Kidney capillary endothelial cell (primary cell): ENCODE results near the gene GDA.

Experiments
- DNase-seq: peaks from one replicate; pipeline ENCODE4 v3.0.0-alpha.2; 2018; ENCODE audit warnings: low spot score

The GDA gene

DNA sequence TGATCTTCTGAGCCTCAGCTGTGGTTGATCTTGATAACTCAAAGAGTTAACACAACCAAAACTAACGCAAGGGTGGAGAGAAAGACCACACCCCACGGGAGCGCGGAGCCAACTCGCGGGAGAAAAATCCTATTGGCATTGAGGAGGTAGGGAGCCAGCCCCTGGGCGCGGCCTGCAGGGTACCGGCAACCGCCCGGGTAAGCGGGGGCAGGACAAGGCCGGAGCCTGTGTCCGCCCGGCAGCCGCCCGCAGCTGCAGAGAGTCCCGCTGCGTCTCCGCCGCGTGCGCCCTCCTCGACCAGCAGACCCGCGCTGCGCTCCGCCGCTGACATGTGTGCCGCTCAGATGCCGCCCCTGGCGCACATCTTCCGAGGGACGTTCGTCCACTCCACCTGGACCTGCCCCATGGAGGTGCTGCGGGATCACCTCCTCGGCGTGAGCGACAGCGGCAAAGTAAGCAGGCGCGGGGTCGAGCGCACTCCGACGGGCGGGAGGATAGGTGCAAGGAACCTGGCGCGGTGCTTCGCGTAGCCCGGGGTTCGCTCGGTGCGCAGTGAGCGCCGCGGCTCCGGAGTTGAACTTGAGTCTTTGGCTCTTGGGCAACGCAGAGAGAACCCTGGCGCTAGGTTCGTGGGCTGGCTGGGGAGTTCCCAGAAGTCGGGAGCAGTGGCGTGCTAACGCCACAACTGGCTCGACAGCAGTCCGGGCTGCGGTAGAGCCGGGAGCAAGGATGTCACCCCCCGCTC, at the start of gene GDA:
Gene GDA, plus strand, starts transcription at position 210 of the 745 bp plus-strand sequence. Its CDS starts 120 bp downstream, at position 330.
- DNase-seq: no peak

DNA sequence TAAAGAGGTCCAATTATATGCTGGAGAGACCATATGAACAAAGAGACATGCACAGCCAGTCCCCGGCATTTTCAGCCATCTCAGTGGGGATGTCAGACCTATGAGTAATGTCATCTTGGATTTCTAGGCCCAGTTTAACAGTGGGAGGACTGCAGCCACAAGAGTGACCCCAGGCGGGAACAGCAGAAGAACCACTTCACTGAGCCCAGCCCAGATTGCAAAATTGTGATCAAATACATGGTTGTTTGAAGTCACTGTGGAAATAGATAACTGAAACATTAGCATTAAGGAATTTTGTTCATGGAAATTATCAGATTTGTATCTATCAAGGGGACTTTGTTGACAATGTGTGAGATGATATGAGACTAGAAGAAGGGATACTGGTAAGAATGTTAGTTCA, 46.7 kb upstream of the GDA start:
- no peak for DNase-seq

DNA sequence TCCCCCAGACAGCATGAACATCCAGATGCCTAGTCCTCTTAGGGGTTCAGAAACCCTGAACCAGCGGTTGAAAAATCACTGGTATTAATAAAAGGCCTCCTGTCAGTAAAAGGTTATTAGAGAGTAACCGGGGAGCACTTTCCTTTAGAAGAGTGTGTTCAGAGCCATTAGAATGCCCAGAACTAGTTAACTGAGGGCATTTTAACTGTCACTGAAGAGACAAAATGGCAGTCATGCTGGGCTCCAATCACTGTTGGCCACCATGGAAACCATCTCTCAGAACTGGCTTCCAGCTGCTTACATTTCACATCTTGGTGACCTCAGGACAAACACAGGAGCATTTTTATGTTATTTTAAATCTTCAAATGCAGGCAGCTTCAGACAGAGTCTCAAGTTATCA, 36.2 kb upstream of the GDA start:
- no peak for DNase-seq

DNA sequence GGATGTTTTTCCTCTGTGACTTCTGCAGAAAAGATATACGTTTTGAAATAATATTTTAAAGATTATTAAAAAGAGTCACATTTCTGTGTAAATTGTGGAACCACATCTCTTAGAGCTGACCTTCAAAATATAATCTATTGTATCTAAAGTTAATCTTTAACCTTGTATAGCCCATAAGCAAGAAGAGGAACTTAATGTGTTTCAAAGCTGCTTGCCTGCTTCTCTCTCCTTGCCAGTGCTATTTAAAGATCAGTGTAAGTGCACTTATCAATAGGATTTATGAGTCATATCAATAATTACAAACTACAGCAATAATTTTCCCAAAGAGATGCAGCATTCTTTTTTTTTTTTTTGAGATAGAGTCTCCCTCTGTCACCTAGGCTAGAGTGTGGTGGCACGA, 29.4 kb upstream of the GDA start:
- DNase-seq: no peak

DNA sequence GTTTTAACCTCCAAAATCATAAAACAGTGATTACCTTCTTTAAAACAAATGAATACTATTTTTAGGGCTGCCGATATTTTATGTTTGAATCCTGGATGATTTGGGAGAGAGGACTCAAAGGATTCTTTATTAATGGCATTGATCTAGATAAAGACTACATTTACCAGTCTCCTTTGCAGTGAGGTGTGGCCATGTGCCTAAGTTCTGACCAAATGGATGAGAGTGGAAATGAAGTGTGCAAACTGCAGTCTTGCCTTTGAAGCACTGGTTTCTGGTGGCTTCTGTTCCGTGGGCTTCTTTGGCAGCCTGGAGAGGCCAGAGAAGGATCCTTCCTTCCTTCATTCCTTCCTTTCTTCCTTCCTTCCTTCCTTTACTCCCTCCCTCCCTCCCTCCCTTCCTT, 24.3 kb upstream of the GDA start:
- DNase-seq: no peak

DNA sequence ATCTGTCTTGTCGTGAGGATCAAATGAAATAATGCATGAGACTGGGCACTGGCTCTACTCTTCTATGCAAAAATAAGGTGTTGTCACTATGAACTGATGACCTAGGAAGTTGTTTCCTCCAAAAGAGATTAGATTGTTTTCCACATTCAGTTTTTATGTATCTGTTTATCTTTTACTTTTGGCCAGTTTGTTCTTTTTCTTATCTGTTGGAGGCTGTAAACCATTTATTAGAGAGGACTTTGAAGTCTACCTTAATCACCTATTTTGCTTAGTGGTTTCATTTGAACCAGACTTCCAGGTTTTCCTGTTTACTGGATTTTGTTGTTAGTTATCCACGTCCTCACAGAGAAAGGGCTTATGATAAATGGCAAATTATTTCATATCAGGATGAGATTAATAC, 21.5 kb upstream of the GDA start:
- no peak for DNase-seq

DNA sequence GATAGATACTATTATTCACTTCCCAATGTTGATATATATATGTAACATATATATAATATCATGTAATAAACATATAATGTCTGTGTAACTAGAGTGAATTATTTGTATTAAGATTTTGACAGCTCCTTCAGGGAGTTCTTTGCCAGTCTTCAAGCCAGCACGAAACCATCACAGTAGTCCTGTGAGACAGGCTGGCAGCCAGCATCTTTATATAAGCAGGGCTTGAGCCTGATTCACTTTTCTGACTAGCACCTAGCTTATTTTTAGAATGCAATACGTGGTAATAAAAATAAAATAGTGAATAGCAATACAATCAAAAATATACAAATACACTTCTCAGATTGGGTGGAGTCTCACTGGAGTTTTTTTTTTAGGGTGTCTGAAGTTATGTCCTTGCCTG, 20.7 kb upstream of the GDA start:
- DNase-seq: no peak

DNA sequence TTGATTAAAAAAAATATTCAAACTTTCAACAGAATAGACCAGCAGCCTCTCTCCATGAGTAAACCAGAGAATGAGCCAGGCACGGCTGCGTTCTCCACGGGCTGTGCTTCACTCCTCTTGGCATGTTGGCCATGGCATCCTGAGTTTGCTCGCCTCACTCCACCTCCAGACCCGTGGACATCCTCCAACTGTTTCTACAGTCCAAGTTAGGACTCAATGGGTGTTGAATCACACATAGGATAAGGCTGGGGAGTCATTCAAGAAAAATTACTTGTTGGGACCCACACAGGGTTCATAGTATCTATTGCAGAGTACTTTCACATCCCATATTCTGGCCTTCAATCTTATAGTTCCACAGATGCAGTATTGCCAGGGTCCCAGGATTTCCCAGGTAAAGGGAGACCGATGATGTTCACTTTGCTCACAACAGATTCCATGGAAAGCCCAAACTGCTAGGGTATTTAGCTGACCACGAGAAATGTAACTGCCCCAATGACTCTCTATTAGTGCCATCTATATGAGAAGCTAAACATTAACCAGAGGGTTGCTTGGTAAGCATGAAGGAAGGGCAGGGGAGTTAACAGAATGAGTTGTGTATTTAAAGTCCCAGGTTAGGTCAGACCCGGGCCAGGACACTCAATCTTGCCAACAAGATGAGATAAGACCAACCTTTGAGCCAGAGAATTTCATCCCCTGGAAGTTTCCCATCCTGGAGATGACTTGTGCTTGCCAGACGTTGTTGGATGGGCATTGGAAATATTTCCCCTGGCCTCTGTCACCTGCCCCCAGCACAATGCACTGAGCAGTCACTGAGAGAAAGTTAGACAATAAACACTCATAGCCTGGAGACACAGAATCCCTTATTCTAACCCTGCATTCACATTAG, 19.7 kb upstream of the GDA start:
- no peak for DNase-seq

DNA sequence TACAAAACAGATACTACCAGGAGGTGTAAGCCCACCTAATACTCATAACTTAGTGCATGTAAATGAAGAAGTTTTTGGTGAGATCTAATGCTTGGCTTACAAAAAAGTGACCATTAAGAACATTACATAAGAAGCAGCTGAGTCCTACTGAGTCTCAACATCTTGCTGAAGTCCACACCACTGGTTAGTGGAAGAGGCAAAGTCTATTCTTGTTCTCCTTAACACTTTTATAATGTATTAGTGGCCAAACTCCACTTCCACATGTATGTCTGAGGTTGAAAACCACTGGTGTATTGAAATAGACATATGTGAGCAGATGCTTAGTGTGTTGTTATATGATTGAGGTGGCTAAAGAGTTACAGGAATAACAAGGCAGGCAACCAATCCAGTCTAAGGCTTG, 18.9 kb upstream of the GDA start:
- no peak for DNase-seq

DNA sequence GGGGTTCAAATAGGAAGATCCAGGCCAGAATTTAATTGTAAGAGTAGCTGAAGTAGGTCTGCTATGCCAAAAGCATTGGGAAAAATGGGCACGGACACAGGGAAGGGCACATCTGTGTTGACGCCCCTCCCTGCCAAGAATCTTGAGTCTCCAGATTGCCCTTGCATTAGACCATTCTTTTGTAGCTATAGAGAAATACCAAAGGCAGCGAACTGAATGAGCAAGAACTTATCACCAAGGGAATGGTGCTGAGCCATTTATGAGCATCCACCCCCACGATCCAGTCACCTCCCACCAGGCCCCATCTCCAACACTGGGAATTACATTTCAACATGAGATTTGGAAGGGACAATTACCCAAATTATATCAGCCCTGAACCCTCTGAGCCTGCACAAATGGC, 18.0 kb upstream of the GDA start:
- no peak for DNase-seq

GRCh38 chr9:72132052-72132451, 17.2 kb upstream of the GDA start:
- no peak for DNase-seq

DNA sequence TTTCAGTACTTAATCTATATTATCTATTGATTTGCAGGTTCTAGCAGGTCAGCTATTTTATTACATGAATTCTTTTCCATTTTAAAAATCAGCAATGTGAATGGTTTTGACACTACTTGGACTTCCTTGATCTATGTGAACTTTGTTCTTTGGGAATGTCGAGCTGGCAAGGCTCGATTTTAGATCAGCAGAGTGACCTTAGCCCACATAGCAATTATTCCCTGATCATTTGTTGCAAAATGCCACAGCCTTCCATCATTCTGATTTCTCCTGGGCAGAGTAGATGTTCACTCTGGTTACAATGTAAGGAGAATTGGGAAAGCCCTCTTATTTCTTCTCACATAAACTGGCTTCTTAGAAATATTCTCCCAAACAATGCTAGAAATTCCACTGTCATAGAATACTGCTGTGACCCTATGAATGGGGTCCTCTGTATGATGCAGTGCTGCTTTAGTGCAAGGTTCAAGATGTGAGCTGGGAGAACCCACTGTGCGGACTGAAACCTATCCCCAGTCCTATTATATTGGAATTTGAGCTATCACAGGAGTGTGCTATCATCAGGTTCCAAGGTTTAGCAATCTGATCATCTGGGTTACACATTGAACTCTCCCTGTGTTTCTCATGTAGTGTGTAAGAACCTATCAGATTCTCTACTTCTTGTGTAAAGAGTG, 15.7 kb upstream of the GDA start:
- DNase-seq: no peak

- DNase-seq: no peak
These were observed 14.4 kb upstream of the GDA start for GRCh38 chr9:72134801-72135200.

DNA sequence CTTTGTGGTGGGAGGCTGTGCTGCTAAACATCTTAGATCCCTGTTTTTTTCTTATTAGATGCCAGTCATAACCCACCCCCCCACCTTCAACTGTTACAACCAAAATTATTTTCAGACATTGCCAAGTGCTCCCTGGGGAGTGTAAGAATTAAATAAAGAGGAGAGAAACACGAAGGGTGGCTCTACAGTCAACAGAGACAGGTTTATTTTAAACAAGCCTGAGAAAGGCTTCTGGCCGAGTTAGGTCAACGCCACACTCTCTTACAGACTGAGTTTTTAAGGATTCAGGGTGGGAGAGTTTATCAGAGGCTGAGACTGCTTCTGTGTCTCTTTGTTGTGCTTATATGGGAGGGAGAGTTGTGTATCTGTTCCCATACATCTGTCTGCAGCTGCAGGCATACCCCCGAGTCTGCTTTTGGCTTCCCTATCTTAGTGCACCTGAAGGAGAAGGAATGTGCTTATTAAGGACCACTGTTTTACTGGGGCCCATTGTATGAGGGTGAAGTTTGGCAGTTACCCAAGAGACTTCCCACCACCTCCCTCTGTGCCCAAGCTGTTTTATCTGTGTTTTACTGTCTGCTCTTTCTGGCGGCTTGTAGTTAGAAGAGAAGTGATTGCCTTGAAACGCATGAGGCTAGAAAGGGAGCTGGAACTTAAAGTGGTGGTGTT, 11.4 kb upstream of the GDA start:
- DNase-seq: no peak

DNA sequence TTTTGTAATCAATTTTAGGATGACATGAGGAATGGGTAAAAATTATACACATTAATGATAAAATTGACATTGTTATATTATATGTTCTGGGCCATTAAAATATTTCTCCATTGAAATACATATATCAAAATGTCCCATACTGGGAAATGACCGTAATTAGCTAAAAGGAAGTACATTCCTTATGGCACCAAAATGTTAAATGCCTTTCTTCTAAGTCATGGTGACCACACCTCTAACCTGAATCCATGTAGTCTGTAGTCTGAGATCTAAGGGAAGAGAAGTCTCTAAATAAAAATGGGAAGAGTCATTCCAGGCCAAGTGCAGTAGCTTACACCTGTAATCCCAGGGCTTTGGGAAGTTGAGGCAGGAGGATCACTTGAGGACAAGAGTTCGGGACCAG, 10.0 kb upstream of the GDA start:
- no peak for DNase-seq

DNA sequence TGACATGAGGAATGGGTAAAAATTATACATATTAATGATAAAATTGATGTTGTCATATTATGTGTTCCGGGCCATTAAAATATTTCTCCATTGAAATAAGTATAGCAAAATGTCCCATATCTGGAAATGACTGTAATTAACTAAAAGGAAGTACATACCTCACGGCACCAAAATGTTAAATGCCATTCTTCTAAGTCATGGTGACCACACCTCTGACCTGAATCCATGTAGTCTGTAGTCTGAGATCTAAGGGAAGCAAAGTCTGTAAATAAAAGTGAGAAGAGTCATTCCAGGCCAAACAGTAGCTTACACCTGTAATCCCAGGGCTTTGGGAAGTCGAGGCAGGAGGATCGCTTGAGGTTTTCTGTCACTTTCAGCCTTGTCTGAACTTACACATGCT, 8.7 kb upstream of the GDA start:
- no peak for DNase-seq

- DNase-seq: no peak
These were observed 7.8 kb upstream of the GDA start for GRCh38 chr9:72141484-72141883.

GRCh38 chr9:72144756-72145492, 4.3 kb upstream of the GDA start:
- no peak for DNase-seq

DNA sequence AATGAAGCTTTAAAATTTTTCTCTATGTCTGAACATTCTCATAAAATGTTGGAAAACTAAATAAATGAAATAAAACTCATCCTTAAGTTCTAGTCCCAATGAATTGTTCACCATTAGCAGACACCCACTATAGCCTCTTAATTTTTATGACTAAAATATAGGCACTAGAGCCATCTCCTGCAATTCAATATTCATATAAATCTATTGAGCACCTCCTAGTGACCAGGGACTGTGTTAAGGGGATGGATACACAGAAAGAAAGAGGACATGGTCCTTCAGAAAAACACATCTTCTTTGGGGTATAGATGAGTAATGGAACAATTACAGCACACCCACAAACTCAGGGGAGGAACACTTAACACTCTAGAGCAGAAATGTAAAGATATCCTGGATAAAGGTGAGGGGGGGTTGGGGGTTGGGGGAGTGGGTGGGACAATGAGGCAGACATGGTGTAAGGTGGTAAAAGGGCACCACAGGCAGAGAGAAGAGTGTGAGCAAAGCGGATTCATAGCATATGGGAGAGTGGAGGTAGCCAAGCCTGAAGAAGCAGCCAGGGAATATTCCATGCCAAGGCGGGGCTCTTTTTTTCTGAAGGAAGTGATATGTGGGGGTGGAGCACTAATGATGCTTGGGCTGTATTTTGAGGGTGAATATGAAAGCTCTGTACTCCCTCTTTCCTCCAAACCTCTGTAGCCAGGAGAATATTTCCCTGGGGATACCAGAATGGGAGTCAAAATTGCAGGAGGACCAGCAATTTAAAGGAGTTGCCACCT, 3.3 kb upstream of the GDA start:
- no peak for DNase-seq

DNA sequence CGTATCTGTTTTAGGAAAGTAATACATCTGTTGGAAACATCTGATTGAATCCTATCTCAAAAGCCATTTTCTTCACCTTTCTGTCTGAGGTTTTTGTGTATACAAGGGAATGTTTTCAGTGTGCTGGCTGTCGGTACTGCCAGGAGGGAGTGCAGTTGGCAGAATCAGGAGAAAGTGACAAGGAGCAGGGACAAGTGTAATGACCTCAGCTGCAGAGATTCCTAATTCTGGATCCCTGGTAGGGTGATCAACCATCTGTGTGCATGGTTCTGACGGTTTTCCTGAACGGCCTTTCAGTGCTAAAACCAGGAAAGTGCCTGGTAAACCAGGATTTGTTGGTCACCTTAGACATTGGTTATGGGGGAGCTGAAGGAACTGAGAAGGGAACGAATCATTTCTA, 1.6 kb upstream of the GDA start:
- no peak for DNase-seq

DNA sequence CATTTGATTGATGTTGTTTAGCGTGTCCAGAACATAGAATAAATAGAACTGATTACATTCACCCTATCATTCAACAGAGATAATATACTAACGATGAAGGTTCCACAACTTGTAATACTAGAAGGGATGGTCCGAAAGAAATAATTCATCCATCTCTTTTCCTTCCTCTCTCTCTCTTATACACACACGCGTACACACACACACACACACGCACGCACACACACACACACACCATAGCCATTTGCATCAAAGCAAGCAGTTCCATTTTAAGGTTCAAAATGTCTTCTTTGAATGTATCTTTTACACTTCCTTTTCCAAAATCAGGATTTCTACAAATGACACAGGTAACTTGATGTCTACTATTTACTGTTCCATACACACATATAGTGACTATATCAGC, 887 bp downstream of the GDA start:
- no peak for DNase-seq
